Body of pancreas (tissue), 4 donors: ENCODE data around the gene PARP11.

Experiments used
- CTCF ChIP-seq, 7 experiments: fragments of 450-650 bp in 4 of 7; fragments of 200-600 bp in 3 of 7; sonication (generic) in 3 of 7; IDR thresholded peaks; one replicate each; pipeline ENCODE4 v1.5.1; 2016 to 2019; ENCODE audit warnings: antibody characterized with exemption in 7 of 7
- POLR2A ChIP-seq, 3 donors: fragments of 450-650 bp; IDR thresholded peaks; one replicate each; pipeline ENCODE4 v1.6.1; 2016; ENCODE audit warnings: antibody characterized with exemption in 3 of 3, mild to moderate bottlenecking in 2 of 3

GRCh38 chr12:3871356-3871755 is 1.8 kb downstream of the PARP11 start:
- no peak for TF ChIP-seq CTCF (IDR thresholded peaks at IDR 0.05)
- TF ChIP-seq POLR2A (IDR thresholded peaks at IDR 0.05), result no peak
